ENCODE data around the gene ZNF549.
"Not testable (repeated sequence)": the region's sequence is repeated elsewhere in the genome, so short reads cannot be mapped to it uniquely, and the experiment has no call there.

Gene ZNF549

GRCh38 chr19:57527136-57527881, at the start of gene ZNF549:
ZNF549 (plus strand) TSS chr19:57527356; CDS start chr19:57527574, 218 bp downstream.
- DNase-seq, result peak; percentile 99

GRCh38 chr19:57487477-57488298, 39.5 kb upstream of the ZNF549 start, which contains the start of gene ZNF419:
ZNF419 (plus strand) TSS chr19:57487750; CDS start chr19:57487951, 201 bp downstream.
- DNase-seq, result peak; percentile 92

- DNase-seq, result not testable (repeated sequence)
Observed at GRCh38 chr19:57488299-57488644, 38.9 kb upstream of the ZNF549 start.

GRCh38 chr19:57499332-57499679, 27.9 kb upstream of the ZNF549 start:
- not testable (repeated sequence) for DNase-seq

GRCh38 chr19:57499680-57500395, 27.3 kb upstream of the ZNF549 start, which contains the start of gene ZNF773:
ZNF773 (plus strand) TSS chr19:57499938; CDS start chr19:57500081, 143 bp downstream.
- peak; percentile 97 for DNase-seq

- DNase-seq, result peak; percentile 38
Observed at GRCh38 chr19:57500400-57500799, 26.8 kb upstream of the ZNF549 start.

- no peak for DNase-seq
Observed at GRCh38 chr19:57506163-57506562, 21.0 kb upstream of the ZNF549 start.

GRCh38 chr19:57511484-57511883, 15.7 kb upstream of the ZNF549 start:
- no peak for DNase-seq

- peak; percentile 47 for DNase-seq
Observed at GRCh38 chr19:57512845-57513244, 14.3 kb upstream of the ZNF549 start.

- DNase-seq, result no peak
Observed at GRCh38 chr19:57515255-57515654, 11.9 kb upstream of the ZNF549 start.

- not testable (repeated sequence) for DNase-seq
Observed at GRCh38 chr19:57518021-57518420, 9.1 kb upstream of the ZNF549 start.

- DNase-seq, result no peak
Observed at GRCh38 chr19:57537953-57538547, 10.9 kb downstream of the ZNF549 start.

- DNase-seq, result no peak
Observed at GRCh38 chr19:57546513-57546912, 19.4 kb downstream of the ZNF549 start.

- DNase-seq, result no peak
Observed at GRCh38 chr19:57552432-57552831, 25.3 kb downstream of the ZNF549 start.

GRCh38 chr19:57557659-57558058, 30.5 kb downstream of the ZNF549 start:
- DNase-seq, result no peak

- DNase-seq, result no peak
Observed at GRCh38 chr19:57558525-57558924, 31.4 kb downstream of the ZNF549 start.

- DNase-seq, result peak; percentile 53
Observed at GRCh38 chr19:57559008-57559403, 31.9 kb downstream of the ZNF549 start.

GRCh38 chr19:57559404-57560025, 32.4 kb downstream of the ZNF549 start, which contains the start of gene ZNF550:
ZNF550 (minus strand) TSS chr19:57559863; CDS start chr19:57559682, 181 bp downstream.
- peak; percentile 82 for DNase-seq

- DNase-seq, result peak; percentile 88
Observed at GRCh38 chr19:57560049-57560491, 32.9 kb downstream of the ZNF549 start.

GRCh38 chr19:57563547-57563946, 36.4 kb downstream of the ZNF549 start:
- no peak for DNase-seq

- DNase-seq, result no peak
Observed at GRCh38 chr19:57566396-57567265, 39.5 kb downstream of the ZNF549 start.

All from NCI-H226 (cell line).